PC-9 (cell line): ENCODE results near the gene RNLS.

Experiments
- EZH2 ChIP-seq: fragments of 200-600 bp; sonication (generic); IDR thresholded peaks from 2 replicates; pipeline ENCODE4 v1.8.0; 2017; ENCODE audit warnings: antibody characterized with exemption, low read depth
- TF ChIP-seq, protein P1 (sequence below): fragments of 200-600 bp; sonication (generic); conservative IDR thresholded peaks from 2 replicates; pipeline ENCODE4 v1.6.1; 2017; ENCODE audit warnings: mixed run types, antibody characterized with exemption, mild to moderate bottlenecking, moderate library complexity

DNA sequence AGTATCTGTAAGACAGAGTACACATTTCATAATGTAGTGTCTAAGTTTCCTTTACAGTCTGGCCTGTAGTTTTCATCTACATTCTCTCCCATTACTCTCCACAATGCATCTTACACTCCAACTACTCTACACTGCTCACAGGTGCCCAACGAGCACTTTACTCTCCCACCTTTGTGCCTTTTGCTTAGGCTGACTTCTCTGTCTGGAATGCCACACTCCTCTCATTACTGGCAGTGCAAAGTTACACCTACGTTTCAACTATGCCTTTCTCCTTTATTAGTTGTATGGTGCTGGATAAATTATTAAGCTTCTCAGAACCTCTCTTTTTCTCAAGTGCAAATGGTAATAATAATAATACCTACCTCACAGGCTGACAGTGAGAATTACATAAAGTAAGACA, 70.5 kb downstream of the RNLS start:
- TF ChIP-seq, protein P1, sequence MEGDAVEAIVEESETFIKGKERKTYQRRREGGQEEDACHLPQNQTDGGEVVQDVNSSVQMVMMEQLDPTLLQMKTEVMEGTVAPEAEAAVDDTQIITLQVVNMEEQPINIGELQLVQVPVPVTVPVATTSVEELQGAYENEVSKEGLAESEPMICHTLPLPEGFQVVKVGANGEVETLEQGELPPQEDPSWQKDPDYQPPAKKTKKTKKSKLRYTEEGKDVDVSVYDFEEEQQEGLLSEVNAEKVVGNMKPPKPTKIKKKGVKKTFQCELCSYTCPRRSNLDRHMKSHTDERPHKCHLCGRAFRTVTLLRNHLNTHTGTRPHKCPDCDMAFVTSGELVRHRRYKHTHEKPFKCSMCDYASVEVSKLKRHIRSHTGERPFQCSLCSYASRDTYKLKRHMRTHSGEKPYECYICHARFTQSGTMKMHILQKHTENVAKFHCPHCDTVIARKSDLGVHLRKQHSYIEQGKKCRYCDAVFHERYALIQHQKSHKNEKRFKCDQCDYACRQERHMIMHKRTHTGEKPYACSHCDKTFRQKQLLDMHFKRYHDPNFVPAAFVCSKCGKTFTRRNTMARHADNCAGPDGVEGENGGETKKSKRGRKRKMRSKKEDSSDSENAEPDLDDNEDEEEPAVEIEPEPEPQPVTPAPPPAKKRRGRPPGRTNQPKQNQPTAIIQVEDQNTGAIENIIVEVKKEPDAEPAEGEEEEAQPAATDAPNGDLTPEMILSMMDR, result no peak
- TF ChIP-seq EZH2, result no peak
